HEK293T (cell line): ENCODE measurements around the gene PRG2.

Experiments used
- ARNT ChIP-seq: fragments of 450-650 bp; IDR thresholded peaks from 2 replicates; pipeline ENCODE4 v1.6.1; 2017; ENCODE audit warnings: mild to moderate bottlenecking
- BHLHE40 ChIP-seq: fragments of 450-650 bp; IDR thresholded peaks from 2 replicates; pipeline ENCODE4 v1.6.1; 2016; ENCODE audit warnings: mild to moderate bottlenecking, moderate library complexity, borderline replicate concordance
- ELF4 ChIP-seq: fragments of 450-650 bp; IDR thresholded peaks from 2 replicates; pipeline ENCODE4 v1.6.1; 2017; ENCODE audit warnings: antibody characterized with exemption
- FOXM1 ChIP-seq: fragments of 450-650 bp; IDR thresholded peaks from 2 replicates; pipeline ENCODE4 v1.6.1; 2017; ENCODE audit warnings: mild to moderate bottlenecking, borderline replicate concordance
- SP1 ChIP-seq: fragments of 450-650 bp; IDR thresholded peaks from 2 replicates; pipeline ENCODE4 v1.6.1; 2017
- SUZ12 ChIP-seq: fragments of 450-650 bp; IDR thresholded peaks from 2 replicates; pipeline ENCODE4 v1.6.1; 2016; ENCODE audit warnings: mild to moderate bottlenecking
- TARDBP ChIP-seq: fragments of 450-650 bp; IDR thresholded peaks from 2 replicates; pipeline ENCODE4 v1.6.1; 2016

DNA sequence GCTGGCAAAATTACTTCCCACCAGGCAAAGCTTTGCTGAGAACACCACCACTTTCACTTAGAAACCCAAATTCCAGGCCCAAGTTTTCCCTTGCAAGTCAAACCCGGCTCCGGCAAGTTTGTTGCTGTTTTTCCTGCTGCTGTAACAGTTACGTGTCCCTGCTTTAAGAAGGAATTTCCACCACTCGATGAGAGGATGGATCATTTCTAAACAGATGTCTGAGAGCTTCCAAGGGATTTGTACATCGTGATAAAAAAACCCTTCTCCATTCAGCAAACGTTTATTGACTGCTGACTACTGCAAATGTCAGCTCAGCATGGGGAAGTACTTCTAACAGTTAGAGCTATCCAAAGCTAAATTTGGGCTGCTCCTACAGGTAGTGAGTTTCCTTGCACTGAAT, 32.6 kb downstream of the PRG2 start:
- TF ChIP-seq SP1 (no peak), ARNT (no peak), ELF4 (no peak), TARDBP (no peak), SUZ12 (no peak), FOXM1 (no peak), BHLHE40 (no peak)
